AG04450 (cell line): ENCODE data around the gene MCM9. TPM values are rescaled to one million over a fixed set of nuclear protein-coding genes. Genes with fewer than 3 reads are reported as not detected.

ENCODE experiments used
- CTCF ChIA-PET: fragments of 300-600, 350-600 bp; formaldehyde crosslinking; extraction: SDS; loops from one replicate; lab custom pipeline; 2022; ENCODE audit warnings: antibody characterized with exemption, inconsistent platforms; lab: Charles Lee
- POLR2A ChIA-PET: fragments of 350-600 bp; formaldehyde crosslinking; extraction: SDS; loops from one replicate; lab custom pipeline; 2021; ENCODE audit warnings: antibody characterized with exemption, inconsistent platforms; lab: Yijun Ruan, JAX
- DNase-seq: peaks from one replicate; pipeline ENCODE4 v3.0.0-alpha.2; 2011; ENCODE audit warnings: low read depth, low spot score
- H3K27ac ChIP-seq: one replicate; pipeline ENCODE4 v1.5.1; 2012; ENCODE audit warnings: low read depth, low read length, control low read depth
- H3K27me3 ChIP-seq: one replicate; pipeline ENCODE4 v1.6.0; 2012; ENCODE audit warnings: low read length; ENCODE audit not compliant: control insufficient read depth, insufficient read depth
- H3K4me3 ChIP-seq: 2 replicates; pipeline ENCODE4 v1.5.1; 2011; ENCODE audit warnings: mild to moderate bottlenecking, low read depth, low read length, control low read depth
- H3K9me3 ChIP-seq: 2 replicates; pipeline ENCODE4 v1.5.1; 2012; ENCODE audit warnings: low read length; ENCODE audit not compliant: control insufficient read depth, insufficient read depth
- CTCF ChIP-seq: IDR thresholded peaks from 2 replicates; pipeline ENCODE4 v1.5.1; 2011; ENCODE audit warnings: low read depth, low read length, control low read depth, inconsistent platforms
- polyA plus RNA-seq: library from polyadenylated mRNA; depleted of rRNA; stranded (reverse); fragments of >200 nt; gene quantifications from 2 replicates; pipeline ENCODE4 v1.2.3, GENCODE V29; 2011

The MCM9 gene
- polyA plus RNA-seq, 1 experiment = 2.2 TPM

GRCh38 chr6:118873239-118873638, 61.7 kb downstream of the MCM9 start:
- CTCF ChIA-PET = no interaction called here
- no peak for DNase-seq
- no peak for TF ChIP-seq CTCF
- H3K9me3 ChIP-seq = no peaks in the 10 kb centered on the region
- H3K27me3 ChIP-seq = no peaks in the 10 kb centered on the region
- H3K27ac ChIP-seq = no peak overlapping the region
- no peak overlapping the region for H3K4me3 ChIP-seq
- POLR2A ChIA-PET = no interaction called here

GRCh38 chr6:118872726-118873125, 62.2 kb downstream of the MCM9 start:
- no peak for DNase-seq
- H3K27me3 ChIP-seq = no peaks in the 10 kb centered on the region
- ChIA-PET POLR2A (interaction anchor here (0.6 kb wide), 1 partner anchor 840 kb away, joined by 4 read pairs; no protein-coding TSS in a partner anchor), CTCF (interaction anchor here (0.7 to 0.8 kb wide), 2 partner anchors 257 to 517 kb away, joined by 3 read pairs; no protein-coding TSS in a partner anchor)
- H3K27ac ChIP-seq = no peak overlapping the region
- H3K4me3 ChIP-seq = no peak overlapping the region
- TF ChIP-seq CTCF = no peak
- H3K9me3 ChIP-seq = no peaks in the 10 kb centered on the region

GRCh38 chr6:118872318-118872717, 62.6 kb downstream of the MCM9 start:
- H3K9me3 ChIP-seq = no peaks in the 10 kb centered on the region
- ChIA-PET CTCF (interaction anchor here (0.7 to 0.8 kb wide), 2 partner anchors 257 to 516 kb away, joined by 3 read pairs; no protein-coding TSS in a partner anchor), POLR2A (interaction anchor here (0.6 kb wide), 1 partner anchor 839 kb away, joined by 4 read pairs; no protein-coding TSS in a partner anchor)
- H3K27ac ChIP-seq = no peak overlapping the region
- H3K4me3 ChIP-seq = no peak overlapping the region
- H3K27me3 ChIP-seq = no peaks in the 10 kb centered on the region
- DNase-seq = no peak
- TF ChIP-seq CTCF = no peak

- ChIA-PET POLR2A (no interaction called here), CTCF (no interaction called here)
- no peak for TF ChIP-seq CTCF
Measured at GRCh38 chr6:118871331-118871730, 63.6 kb downstream of the MCM9 start.

GRCh38 chr6:118869894-118870589, 64.9 kb downstream of the MCM9 start:
- H3K9me3 ChIP-seq = no peaks in the 10 kb centered on the region
- H3K4me3 ChIP-seq = no peak overlapping the region
- POLR2A ChIA-PET = no interaction called here
- CTCF ChIA-PET = no interaction called here
- no peaks in the 10 kb centered on the region for H3K27me3 ChIP-seq
- no peak for TF ChIP-seq CTCF
- DNase-seq = no peak
- no peak overlapping the region for H3K27ac ChIP-seq

More at GRCh38 chr6:118871331-118871730, 63.6 kb downstream of the MCM9 start:
- Histone ChIP-seq H3K27me3 (no peaks in the 10 kb centered on the region), H3K9me3 (no peaks in the 10 kb centered on the region), H3K4me3 (no peak overlapping the region), H3K27ac (no peak overlapping the region)
- DNase-seq = no peak
